Caco-2 (cell line): ENCODE data around the gene ACY1. TPM values are rescaled to one million over a fixed set of nuclear protein-coding genes. Genes with fewer than 3 reads are reported as not detected.

Experiments
- BruUV-seq: library from RNA; stranded (reverse); fragments of 400-500 nt; replicated peaks from 2 replicates; lab custom pipeline; 2021; lab: Mats Ljungman, UMichigan
- CTCF ChIA-PET: fragments of 300-600 bp; sonication (Branson Sonifier 250); formaldehyde crosslinking; loops from one replicate; lab custom pipeline; 2022; ENCODE audit warnings: antibody characterized with exemption; lab: Charles Lee
- POLR2A ChIA-PET: fragments of 300-600 bp; sonication (Branson Sonifier 250); formaldehyde crosslinking; loops from one replicate; lab custom pipeline; 2022; ENCODE audit warnings: antibody characterized with exemption; lab: Charles Lee
- DNase-seq, 2 experiments: peaks; one replicate each; pipeline versions ENCODE4 v3.0.0 to v3.0.0-alpha.2; 2020 to 2022
- H3K27me3 ChIP-seq: replicated peaks from 2 replicates; pipeline ENCODE4 v1.6.0; 2011; ENCODE audit warnings: low read length; ENCODE audit not compliant: control insufficient read depth, insufficient read depth
- H3K36me3 ChIP-seq: 2 replicates; pipeline ENCODE4 v1.5.1; 2011; ENCODE audit warnings: low read length; ENCODE audit not compliant: control insufficient read depth, insufficient read depth
- H3K4me1 ChIP-seq: fragments of 250-450 bp; sonication (Bioruptor Pico); 2 replicates; pipeline ENCODE4 v1.5.1; 2020; ENCODE audit warnings: mild to moderate bottlenecking
- H3K4me3 ChIP-seq: 2 replicates; pipeline ENCODE4 v1.5.1; 2011; ENCODE audit warnings: low read depth, mild to moderate bottlenecking, control low read depth, low read length
- H3K9me3 ChIP-seq: fragments of 250-450 bp; sonication (Bioruptor Pico); 2 replicates; pipeline ENCODE4 v1.5.1; 2020; ENCODE audit warnings: mild to moderate bottlenecking, moderate library complexity
- H3K27ac Mint-ChIP-seq: one replicate; pipeline ENCODE4 v1.8.0; 2022; ENCODE audit warnings: mixed read lengths; ENCODE audit not compliant: unreplicated experiment
- H3K27me3 Mint-ChIP-seq: one replicate; pipeline ENCODE4 v1.8.0; 2022; ENCODE audit warnings: mixed read lengths; ENCODE audit not compliant: insufficient read depth, unreplicated experiment
- H3K36me3 Mint-ChIP-seq: one replicate; pipeline ENCODE4 v1.8.0; 2022; ENCODE audit warnings: mild to moderate bottlenecking, mixed read lengths; ENCODE audit not compliant: insufficient read depth, unreplicated experiment
- H3K4me1 Mint-ChIP-seq: one replicate; pipeline ENCODE4 v1.8.0; 2022; ENCODE audit warnings: low read depth, mixed read lengths; ENCODE audit not compliant: unreplicated experiment
- H3K4me3 Mint-ChIP-seq: one replicate; pipeline ENCODE4 v1.8.0; 2022; ENCODE audit warnings: mild to moderate bottlenecking, moderate library complexity, mixed read lengths; ENCODE audit not compliant: unreplicated experiment
- H3K9me3 Mint-ChIP-seq: one replicate; pipeline ENCODE4 v1.8.0; 2022; ENCODE audit warnings: mixed read lengths; ENCODE audit not compliant: unreplicated experiment
- CTCF ChIP-seq, 2 experiments: fragments of 200-600 bp in 1 of 2; IDR thresholded peaks; 1 replicate in 1 of 2; 2 replicates in 1 of 2; pipeline versions ENCODE4 v1.5.1 to v1.8.0; 2011 to 2022; ENCODE audit warnings: antibody characterized with exemption in 1 of 2, control low read depth in 1 of 2, inconsistent platforms in 1 of 2, low read depth in 1 of 2, low read length in 1 of 2, mild to moderate bottlenecking in 1 of 2, moderate library complexity in 1 of 2; ENCODE audit not compliant: insufficient read depth in 1 of 2, severe bottlenecking in 1 of 2, unreplicated experiment in 1 of 2
- intact Hi-C: fragments of 100-400 bp; cut with micrococcal nuclease; formaldehyde crosslinking; loops from one replicate; pipeline ENCODE4 v1.10.0; 2022; ENCODE audit not compliant: unreplicated experiment
- total RNA-seq: library from RNA; stranded (reverse); gene quantifications from 2 replicates; pipeline ENCODE4 v1.2.3, GENCODE V29; 2022

The ACY1 gene
- total RNA-seq, 1 experiment from 2014 or later, result 62.4 TPM

- CTCF ChIA-PET, result interaction anchor here (0.7 to 1.3 kb wide), 5 partner anchors 17 to 182 kb away, joined by 3 to 4 read pairs (median 3); partner anchors contain the start of gene DUSP7
- peak in 1 of 2 experiments; percentile 46 for DNase-seq
- POLR2A ChIA-PET, result no interaction called here
- no peaks in the 10 kb centered on the region for H3K4me1 Mint-ChIP-seq
- H3K9me3 ChIP-seq, result no peaks in the 10 kb centered on the region
- no peaks in the 10 kb centered on the region for H3K9me3 Mint-ChIP-seq
- no peak overlapping the region for H3K4me3 ChIP-seq
- peak in 1 of 2 experiments; percentile 48 for TF ChIP-seq CTCF (IDR thresholded peaks at IDR 0.05; ENCODE audit: insufficient read depth in 1 of 2, low read depth in 1 of 2, low read length in 1 of 2, severe bottlenecking in 1 of 2, unreplicated experiment in 1 of 2)
- H3K4me3 Mint-ChIP-seq, result no peak overlapping the region
- BruUV-seq, result no TSS peak
- peaks cover 13% of the 10 kb centered on the region; the same call in 1 of the 2 replicates for H3K4me1 ChIP-seq
- no peaks in the 10 kb centered on the region for H3K36me3 ChIP-seq
- no peaks in the 10 kb centered on the region for H3K36me3 Mint-ChIP-seq
- H3K27ac Mint-ChIP-seq, result no peak overlapping the region
- no peaks in the 10 kb centered on the region for H3K27me3 Mint-ChIP-seq
- intact Hi-C loops, result no loop called here
- H3K27me3 ChIP-seq, result no peaks in the 10 kb centered on the region
These were observed 53.5 kb downstream of the ACY1 start for GRCh38 chr3:52036829-52037228.

GRCh38 chr3:52037291-52037690 is 54.0 kb downstream of the ACY1 start:
- Mint-ChIP-seq H3K27me3 (no peaks in the 10 kb centered on the region), H3K4me1 (no peaks in the 10 kb centered on the region), H3K27ac (no peak overlapping the region), H3K4me3 (no peak overlapping the region), H3K36me3 (no peaks in the 10 kb centered on the region), H3K9me3 (no peaks in the 10 kb centered on the region)
- peaks cover 13% of the 10 kb centered on the region; the same call in 1 of the 2 replicates for H3K4me1 ChIP-seq
- intact Hi-C loops, result no loop called here
- POLR2A ChIA-PET, result no interaction called here
- H3K4me3 ChIP-seq, result no peak overlapping the region
- no peaks in the 10 kb centered on the region for H3K27me3 ChIP-seq
- TF ChIP-seq CTCF (IDR thresholded peaks at IDR 0.05; ENCODE audit: insufficient read depth in 1 of 2, low read depth in 1 of 2, low read length in 1 of 2, severe bottlenecking in 1 of 2, unreplicated experiment in 1 of 2), result no peak
- no peaks in the 10 kb centered on the region for H3K9me3 ChIP-seq
- DNase-seq, result no peak
- CTCF ChIA-PET, result interaction anchor here (1.2 kb wide), 1 partner anchor 86 kb away, joined by 3 read pairs; no protein-coding TSS in a partner anchor
- BruUV-seq, result no TSS peak
- H3K36me3 ChIP-seq, result no peaks in the 10 kb centered on the region

GRCh38 chr3:52038227-52038626 is 54.9 kb downstream of the ACY1 start:
- no peaks in the 10 kb centered on the region for H3K36me3 ChIP-seq
- no peaks in the 10 kb centered on the region for H3K9me3 Mint-ChIP-seq
- BruUV-seq, result no TSS peak
- peaks cover 13% of the 10 kb centered on the region; the same call in 1 of the 2 replicates for H3K4me1 ChIP-seq
- no peak for DNase-seq
- no peaks in the 10 kb centered on the region for H3K27me3 Mint-ChIP-seq
- no peak overlapping the region for H3K27ac Mint-ChIP-seq
- H3K9me3 ChIP-seq, result no peaks in the 10 kb centered on the region
- TF ChIP-seq CTCF (IDR thresholded peaks at IDR 0.05; ENCODE audit: insufficient read depth in 1 of 2, low read depth in 1 of 2, low read length in 1 of 2, severe bottlenecking in 1 of 2, unreplicated experiment in 1 of 2), result no peak
- H3K4me3 ChIP-seq, result no peak overlapping the region
- ChIA-PET CTCF (interaction anchor here (1.0 kb wide), 1 partner anchor 34 kb away, joined by 4 read pairs; no protein-coding TSS in a partner anchor), POLR2A (no interaction called here)
- intact Hi-C loops, result no loop called here
- H3K27me3 ChIP-seq, result no peaks in the 10 kb centered on the region
- H3K4me3 Mint-ChIP-seq, result no peak overlapping the region
- no peaks in the 10 kb centered on the region for H3K36me3 Mint-ChIP-seq
- H3K4me1 Mint-ChIP-seq, result no peaks in the 10 kb centered on the region

Other genes starting within 250 kb of the ACY1 start
- not detected in 2 replicates for gene IQCF6, start 204.3 kb upstream of the ACY1 start, total RNA-seq
- not detected in 2 replicates for gene IQCF2, start 121.9 kb upstream of the ACY1 start, total RNA-seq
- not detected in 2 replicates for gene IQCF5, start 107.9 kb upstream of the ACY1 start, total RNA-seq
- not detected in 2 replicates for gene IQCF1, start 80.2 kb upstream of the ACY1 start, total RNA-seq
- gene RRP9, start 41.6 kb upstream of the ACY1 start, total RNA-seq, result 39.1 and 43.0 TPM in 2 replicates
- 3.3 and 5.6 TPM in 2 replicates for gene PARP3, start 41.2 kb upstream of the ACY1 start, total RNA-seq
- gene GPR62, start 28.2 kb upstream of the ACY1 start, total RNA-seq, result not detected in 2 replicates
- gene PCBP4, start 16.1 kb upstream of the ACY1 start, total RNA-seq, result 42.3 and 46.5 TPM in 2 replicates
- gene ABHD14B, start 9.5 kb upstream of the ACY1 start, total RNA-seq, result 26.8 and 29.0 TPM in 2 replicates
- 14.0 and 16.3 TPM in 2 replicates for gene ABHD14A, start 8.5 kb upstream of the ACY1 start, total RNA-seq
- 976 and 995 TPM in 2 replicates for gene RPL29, start 12.4 kb downstream of the ACY1 start, total RNA-seq
- 8.4 and 9.9 TPM in 2 replicates for gene DUSP7, start 73.0 kb downstream of the ACY1 start, total RNA-seq
- 28.3 and 32.2 TPM in 2 replicates for gene POC1A, start 170.9 kb downstream of the ACY1 start, total RNA-seq
- 53.1 and 60.0 TPM in 2 replicates for gene ALAS1, start 214.6 kb downstream of the ACY1 start, total RNA-seq
- gene TLR9, start 242.1 kb downstream of the ACY1 start, total RNA-seq, result not detected in 2 replicates